Transverse colon (tissue), 4 donors: ENCODE measurements around the gene AKT1S1. TPM values are rescaled to one million over a fixed set of nuclear protein-coding genes. Genes with fewer than 3 reads are reported as not detected.

Experiments
- DNase-seq: peaks from one replicate; pipeline ENCODE4 v3.0.0-alpha.2; 2019
- H3K27ac ChIP-seq, 4 donors: fragments of 200-600 bp; sonication (generic); 2 replicates each; pipeline ENCODE4 v1.5.1; 2016 to 2018; ENCODE audit warnings: inconsistent platforms in 4 of 4
- H3K27me3 ChIP-seq: fragments of 200-600 bp; sonication (generic); 2 replicates; pipeline ENCODE4 v1.5.1; 2017; ENCODE audit warnings: inconsistent platforms
- H3K36me3 ChIP-seq, 4 donors: fragments of 200-600 bp; sonication (generic); 2 replicates each; pipeline ENCODE4 v1.5.1; 2017 to 2019; ENCODE audit warnings: inconsistent platforms in 4 of 4
- H3K4me1 ChIP-seq, 4 donors: fragments of 200-600 bp; sonication (generic); 2 replicates each; pipeline ENCODE4 v1.5.1; 2017 to 2020; ENCODE audit warnings: inconsistent platforms in 4 of 4
- H3K4me3 ChIP-seq, 4 donors: fragments of 200-600 bp; sonication (generic); 1 replicate in 1 of 4; 2 replicates in 3 of 4; pipeline versions ENCODE4 v1.5.1 to v1.6.1; 2017 to 2019; ENCODE audit warnings: inconsistent platforms in 4 of 4
- H3K9me3 ChIP-seq, 2 donors: fragments of 200-600 bp; sonication (generic); 2 replicates each; pipeline ENCODE4 v1.5.1; 2017 to 2019; ENCODE audit warnings: inconsistent platforms in 2 of 2
- EP300 ChIP-seq: sonication (generic); formaldehyde crosslinking; IDR thresholded peaks from one replicate; pipeline ENCODE4 v1.6.1; 2017; ENCODE audit warnings: antibody characterized with exemption, low read depth
- POLR2A ChIP-seq: fragments of 450-650 bp; IDR thresholded peaks from one replicate; pipeline ENCODE4 v1.6.1; 2016; ENCODE audit warnings: antibody characterized with exemption, mild to moderate bottlenecking, moderate library complexity
- POLR2AphosphoS5 ChIP-seq, 3 donors: sonication (generic); formaldehyde crosslinking; IDR thresholded peaks; one replicate each; pipeline ENCODE4 v1.6.1; 2016; ENCODE audit warnings: antibody characterized with exemption in 3 of 3
- WGBS, 2 donors: methylation state at CpG; one replicate each; pipeline ENCODE4 v1.1.5; 2018; ENCODE audit warnings: low coverage in 1 of 2; 5-methylcytosine and 5-hydroxymethylcytosine counted together
- in situ Hi-C, 4 donors: fragments of 200-750 bp; cut with MboI; loops; one replicate each; pipeline versions ENCODE4 v1.15.0 to v1.15.1; 2017; ENCODE audit warnings: low sequenced_read_pairs in 3 of 4, low pct_ligation_motif_present in 1 of 4, low pct_unique_long_range_greater_than_20kb in 1 of 4
- intact Hi-C: fragments of 100-400 bp; cut with DNase I; formaldehyde crosslinking; loops from one replicate; pipeline ENCODE4 v1.15.1; 2023; ENCODE audit warnings: low total_unique reads
- total RNA-seq, 4 donors: library from RNA; depleted of rRNA; stranded (reverse); fragments of >200 nt; gene quantifications; one replicate each; pipeline ENCODE4 v1.1.0, GENCODE V29; 2016
- TF ChIP-seq, protein P1 (sequence below), 5 experiments: fragments of 200-600 bp in 3 of 5; fragments of 450-650 bp in 2 of 5; sonication (generic) in 3 of 5; IDR thresholded peaks; 1 replicate in 2 of 5; 2 replicates in 3 of 5; pipeline ENCODE4 v1.5.1; 2016 to 2017; ENCODE audit warnings: antibody characterized with exemption in 5 of 5, inconsistent platforms in 3 of 5, mild to moderate bottlenecking in 2 of 5, moderate library complexity in 1 of 5

The AKT1S1 gene
- total RNA-seq, 4 donors from 2014 or later = 15.3 to 29.7 (median 22.7) TPM

- peaks cover 7 to 14% (median 7%) of the 10 kb centered on the region in 4 donors for H3K4me1 ChIP-seq
- H3K36me3 ChIP-seq = peaks cover 0 to 50% (median 27%) of the 10 kb centered on the region in 4 donors
- no peaks in the 10 kb centered on the region for H3K9me3 ChIP-seq
- no peak for TF ChIP-seq EP300
- TF ChIP-seq POLR2A = no peak
- TF ChIP-seq, protein P1, sequence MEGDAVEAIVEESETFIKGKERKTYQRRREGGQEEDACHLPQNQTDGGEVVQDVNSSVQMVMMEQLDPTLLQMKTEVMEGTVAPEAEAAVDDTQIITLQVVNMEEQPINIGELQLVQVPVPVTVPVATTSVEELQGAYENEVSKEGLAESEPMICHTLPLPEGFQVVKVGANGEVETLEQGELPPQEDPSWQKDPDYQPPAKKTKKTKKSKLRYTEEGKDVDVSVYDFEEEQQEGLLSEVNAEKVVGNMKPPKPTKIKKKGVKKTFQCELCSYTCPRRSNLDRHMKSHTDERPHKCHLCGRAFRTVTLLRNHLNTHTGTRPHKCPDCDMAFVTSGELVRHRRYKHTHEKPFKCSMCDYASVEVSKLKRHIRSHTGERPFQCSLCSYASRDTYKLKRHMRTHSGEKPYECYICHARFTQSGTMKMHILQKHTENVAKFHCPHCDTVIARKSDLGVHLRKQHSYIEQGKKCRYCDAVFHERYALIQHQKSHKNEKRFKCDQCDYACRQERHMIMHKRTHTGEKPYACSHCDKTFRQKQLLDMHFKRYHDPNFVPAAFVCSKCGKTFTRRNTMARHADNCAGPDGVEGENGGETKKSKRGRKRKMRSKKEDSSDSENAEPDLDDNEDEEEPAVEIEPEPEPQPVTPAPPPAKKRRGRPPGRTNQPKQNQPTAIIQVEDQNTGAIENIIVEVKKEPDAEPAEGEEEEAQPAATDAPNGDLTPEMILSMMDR (IDR thresholded peaks at IDR 0.05) = no peak
- TF ChIP-seq POLR2AphosphoS5 (IDR thresholded peaks at IDR 0.05) = no peak
- intact Hi-C loops (loop anchor here (5.0 kb wide), 1 partner anchor 620 kb away; no protein-coding TSS in a partner anchor), in situ Hi-C loops (no loop called here)
- whole genome bisulfite sequencing, 2 donors = 97% methylated on average over 13 of the region's 14 CpGs; no CpG with 5 or more reads in 1 of the 2 donors
- no peak overlapping the region for H3K4me3 ChIP-seq
- H3K27me3 ChIP-seq = no peaks in the 10 kb centered on the region
- DNase-seq = no peak
- no peak overlapping the region for H3K27ac ChIP-seq
These were observed 5.5 kb upstream of the AKT1S1 start for GRCh38 chr19:49882643-49883042.

- intact Hi-C loops = loop anchor here (5.0 kb wide), 1 partner anchor 620 kb away; no protein-coding TSS in a partner anchor
- no peaks in the 10 kb centered on the region for H3K9me3 ChIP-seq
- DNase-seq = no peak
- WGBS, 2 donors = 88 to 92% methylated on average over 12 to 29 of the region's 31 CpGs
- in situ Hi-C loops = no loop called here
- no peak overlapping the region for H3K4me3 ChIP-seq
- H3K36me3 ChIP-seq = peaks cover 0 to 50% (median 27%) of the 10 kb centered on the region in 4 donors
- H3K27ac ChIP-seq = no peak overlapping the region
- peaks cover 7 to 11% (median 7%) of the 10 kb centered on the region in 4 donors for H3K4me1 ChIP-seq
- H3K27me3 ChIP-seq = no peaks in the 10 kb centered on the region
- TF ChIP-seq POLR2A = no peak
- TF ChIP-seq EP300 = no peak
- TF ChIP-seq POLR2AphosphoS5 (IDR thresholded peaks at IDR 0.05) = no peak
- TF ChIP-seq, protein P1 (IDR thresholded peaks at IDR 0.05) = no peak
These were observed 4.7 kb upstream of the AKT1S1 start for GRCh38 chr19:49881672-49882394.

- Histone ChIP-seq H3K36me3 (peaks cover 0 to 50% (median 27%) of the 10 kb centered on the region in 4 donors), H3K4me1 (peaks cover 7 to 11% (median 7%) of the 10 kb centered on the region in 4 donors), H3K4me3 (no peak overlapping the region), H3K27me3 (no peaks in the 10 kb centered on the region), H3K9me3 (no peaks in the 10 kb centered on the region), H3K27ac (no peak overlapping the region)
- intact Hi-C loops (loop anchor here (5.0 kb wide), 1 partner anchor 621 kb away; no protein-coding TSS in a partner anchor), in situ Hi-C loops (no loop called here)
- 93% methylated on average over 3 to 17 of the region's 17 CpGs for WGBS, 2 donors
- DNase-seq = peak; percentile 6
- TF ChIP-seq POLR2A (no peak), EP300 (no peak), POLR2AphosphoS5 (IDR thresholded peaks at IDR 0.05) (no peak)
- TF ChIP-seq, protein P1 (IDR thresholded peaks at IDR 0.05) = no peak
These were observed 4.0 kb upstream of the AKT1S1 start for GRCh38 chr19:49881186-49881585.

DNA sequence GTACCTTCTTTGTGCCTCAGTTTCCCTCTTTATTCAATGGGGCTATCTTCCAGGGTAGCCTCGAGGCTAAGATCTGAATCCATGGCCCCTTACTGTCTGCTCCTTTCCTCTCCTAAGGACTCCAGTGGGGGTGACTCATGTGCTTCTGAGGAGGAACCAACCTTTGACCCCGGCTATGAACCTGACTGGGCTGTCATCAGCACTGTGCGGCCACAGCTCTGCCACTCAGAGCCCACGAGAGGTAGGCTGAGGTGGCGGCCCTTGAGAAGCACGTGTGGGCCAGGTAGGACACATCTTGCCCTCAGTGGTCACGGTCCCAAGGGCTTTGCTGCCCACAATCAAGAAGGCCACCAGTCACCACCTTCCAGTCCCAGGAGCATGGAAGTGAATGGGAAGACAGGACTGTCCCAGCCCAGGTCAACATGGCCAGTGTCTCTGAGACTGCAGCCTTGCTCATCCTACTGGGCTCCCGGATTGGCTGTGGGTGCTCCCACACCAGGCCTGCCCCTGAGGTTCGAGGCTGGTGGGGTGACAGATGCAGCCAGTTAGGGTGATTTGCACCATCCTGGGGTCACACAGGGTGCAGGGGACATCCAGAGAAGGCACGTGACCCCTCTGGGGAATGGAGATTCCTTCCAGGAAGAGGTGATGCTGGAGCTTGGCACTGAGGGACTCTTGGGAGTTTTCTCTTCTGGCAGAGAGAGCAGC lies 3.2 kb upstream of the AKT1S1 start:
- Histone ChIP-seq H3K9me3 (no peaks in the 10 kb centered on the region), H3K27ac (no peak overlapping the region), H3K4me1 (peaks cover 8 to 18% (median 13%) of the 10 kb centered on the region in 4 donors), H3K36me3 (peaks cover 0 to 50% (median 27%) of the 10 kb centered on the region in 4 donors), H3K4me3 (no peak overlapping the region), H3K27me3 (no peaks in the 10 kb centered on the region)
- WGBS, 2 donors = 80 to 91% methylated on average over 1 to 10 of the region's 10 CpGs
- DNase-seq = no peak
- TF ChIP-seq POLR2A (no peak), POLR2AphosphoS5 (IDR thresholded peaks at IDR 0.05) (no peak), EP300 (no peak)
- TF ChIP-seq, protein P1 (IDR thresholded peaks at IDR 0.05) = no peak
- intact Hi-C loops (loop anchor here (5.0 kb wide), 1 partner anchor 622 kb away; no protein-coding TSS in a partner anchor), in situ Hi-C loops (no loop called here)
